Activated naive CD8-positive, alpha-beta T cell treated with anti-CD3 and anti-CD28 coated beads for 36 hours (primary cell): ENCODE measurements around the gene TRAF2. TPM values are rescaled to one million over a fixed set of nuclear protein-coding genes. Genes with fewer than 3 reads are reported as not detected.

Experiments used
- DNase-seq: peaks from one replicate; pipeline ENCODE4 v3.0.0; 2021
- H3K27ac Mint-ChIP-seq: one replicate; pipeline ENCODE4 v1.8.0; 2022; ENCODE audit warnings: mild to moderate bottlenecking, moderate library complexity, mixed read lengths
- H3K27me3 Mint-ChIP-seq: one replicate; pipeline ENCODE4 v1.8.0; 2022; ENCODE audit warnings: mild to moderate bottlenecking, mixed read lengths
- H3K36me3 Mint-ChIP-seq: one replicate; pipeline ENCODE4 v1.8.0; 2021; ENCODE audit warnings: mild to moderate bottlenecking, mixed read lengths
- H3K4me1 Mint-ChIP-seq: one replicate; pipeline ENCODE4 v1.8.0; 2021; ENCODE audit warnings: mixed read lengths
- H3K4me3 Mint-ChIP-seq: one replicate; pipeline ENCODE4 v1.8.0; 2022; ENCODE audit warnings: mild to moderate bottlenecking, moderate library complexity, mixed read lengths
- H3K9me3 Mint-ChIP-seq: one replicate; pipeline ENCODE4 v1.8.0; 2022; ENCODE audit warnings: mixed read lengths
- total RNA-seq, 2 experiments: library from RNA; stranded (reverse); gene quantifications; one replicate each; pipeline ENCODE4 v1.2.3, GENCODE V29; 2021

TRAF2 gene
- total RNA-seq, 2 experiments from 2014 or later: 38.8 to 45.8 TPM

DNA sequence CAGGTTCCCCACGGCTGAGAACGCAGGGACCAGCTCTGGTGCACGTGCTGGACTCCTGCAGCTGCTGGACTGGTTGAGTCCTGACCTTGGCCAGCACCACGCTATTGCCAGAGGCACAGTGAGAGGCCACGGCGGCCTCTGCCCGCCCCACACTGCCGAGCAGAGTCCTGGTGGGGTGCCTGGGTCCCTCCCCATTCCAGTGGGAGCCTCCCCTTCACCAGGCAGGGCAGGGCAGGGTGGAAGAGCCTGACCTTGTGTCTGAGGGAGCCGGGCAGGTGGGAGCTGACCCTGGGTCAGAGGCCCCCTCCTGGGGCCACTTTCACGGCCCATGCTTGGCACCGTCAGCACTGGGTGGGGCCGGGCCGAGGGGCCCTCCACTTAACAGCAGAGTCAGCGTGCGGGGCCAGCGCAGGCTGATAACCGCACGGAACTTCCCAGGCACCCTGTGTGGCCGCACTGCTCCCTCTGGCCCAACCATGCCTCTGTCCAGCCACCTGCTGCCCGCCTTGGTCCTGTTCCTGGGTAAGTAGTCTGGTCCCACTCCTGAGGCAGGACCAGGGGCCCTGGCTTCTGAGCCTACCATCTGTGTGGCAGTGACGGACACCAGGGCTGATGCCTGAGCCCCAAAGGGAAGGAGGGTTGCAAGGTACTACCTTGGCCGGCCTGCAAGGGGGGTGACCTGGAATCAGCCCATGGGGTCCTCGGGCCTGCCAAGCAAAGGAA lies 34.2 kb upstream of the TRAF2 start, which contains the start of gene MAMDC4:
Gene MAMDC4 (plus strand): TSS at position 406 of the 723 bp plus-strand sequence. CDS start 71 bp downstream, at position 477.
- Mint-ChIP-seq H3K36me3 (peaks cover 7% of the 10 kb centered on the region), H3K9me3 (no peaks in the 10 kb centered on the region), H3K4me3 (no peak within 1 kb of the TSS), H3K27me3 (peaks cover 14% of the 10 kb centered on the region), H3K27ac (no peak within 1 kb of the TSS), H3K4me1 (peaks cover 9% of the 10 kb centered on the region)
- no peak for DNase-seq

DNA sequence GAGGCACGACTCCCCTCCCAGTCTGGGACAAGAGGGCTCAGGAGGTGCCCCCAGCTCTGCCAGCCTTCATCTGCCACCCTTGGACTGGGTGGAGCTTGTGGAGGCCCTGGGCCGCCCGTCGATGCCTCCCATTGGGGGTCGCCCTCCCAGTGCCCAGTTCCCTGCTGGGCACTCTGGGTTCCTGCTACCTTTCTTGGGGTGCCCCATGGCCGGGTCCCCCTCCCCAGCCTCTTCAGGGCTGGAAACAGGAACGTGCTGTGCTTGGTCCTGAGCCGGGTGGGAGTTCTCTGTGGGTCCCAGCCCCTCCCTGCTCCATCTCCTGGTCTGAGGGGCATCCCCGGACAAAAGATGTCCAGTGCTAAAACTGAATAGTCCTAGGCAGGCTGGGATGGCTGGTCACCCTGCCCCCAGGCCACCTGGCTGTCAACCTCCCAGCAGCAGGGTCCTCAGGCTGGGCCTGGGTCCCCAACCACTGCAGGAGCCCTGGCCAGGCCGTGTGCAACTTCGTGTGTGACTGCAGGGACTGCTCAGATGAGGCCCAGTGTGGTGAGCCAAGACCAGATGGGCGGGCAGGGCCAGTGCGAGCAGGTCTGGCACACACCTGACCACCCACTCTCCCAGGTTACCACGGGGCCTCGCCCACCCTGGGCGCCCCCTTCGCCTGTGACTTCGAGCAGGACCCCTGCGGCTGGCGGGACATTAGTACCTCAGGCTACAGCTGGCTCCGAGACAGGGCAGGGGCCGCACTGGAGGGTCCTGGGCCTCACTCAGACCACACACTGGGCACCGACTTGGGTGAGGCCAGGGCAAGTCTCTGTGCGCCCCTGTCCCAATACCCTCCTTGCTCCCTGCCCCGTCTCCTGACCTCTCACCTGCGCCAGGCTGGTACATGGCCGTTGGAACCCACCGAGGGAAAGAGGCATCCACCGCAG lies 33.4 kb upstream of the TRAF2 start:
- peaks cover 7% of the 10 kb centered on the region for H3K36me3 Mint-ChIP-seq
- no peaks in the 10 kb centered on the region for H3K9me3 Mint-ChIP-seq
- no peak overlapping the region for H3K4me3 Mint-ChIP-seq
- no peak overlapping the region for H3K27ac Mint-ChIP-seq
- peaks cover 6% of the 10 kb centered on the region for H3K27me3 Mint-ChIP-seq
- H3K4me1 Mint-ChIP-seq: peaks cover 6% of the 10 kb centered on the region
- no peak for DNase-seq

DNA sequence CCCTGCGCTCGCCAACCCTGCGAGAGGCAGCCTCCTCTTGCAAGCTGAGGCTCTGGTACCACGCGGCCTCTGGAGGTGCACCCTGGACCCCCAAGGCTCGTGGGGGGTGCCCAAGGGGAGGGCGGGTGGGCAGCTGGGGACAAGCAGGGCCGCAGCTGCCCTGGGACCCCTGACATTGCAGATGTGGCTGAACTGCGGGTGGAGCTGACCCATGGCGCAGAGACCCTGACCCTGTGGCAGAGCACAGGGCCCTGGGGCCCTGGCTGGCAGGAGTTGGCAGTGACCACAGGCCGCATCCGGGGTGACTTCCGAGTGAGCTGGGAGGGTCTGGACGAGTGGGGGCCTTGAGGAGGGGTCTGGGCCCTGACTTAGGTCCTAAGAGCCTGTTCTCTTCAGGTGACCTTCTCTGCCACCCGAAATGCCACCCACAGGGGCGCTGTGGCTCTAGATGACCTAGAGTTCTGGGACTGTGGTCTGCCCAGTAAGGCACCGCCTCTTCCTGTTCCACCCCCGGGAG lies 32.7 kb upstream of the TRAF2 start:
- Mint-ChIP-seq H3K4me1 (peaks cover 5% of the 10 kb centered on the region), H3K4me3 (no peak overlapping the region), H3K9me3 (no peaks in the 10 kb centered on the region), H3K36me3 (peaks cover 7% of the 10 kb centered on the region), H3K27me3 (peaks cover 4% of the 10 kb centered on the region), H3K27ac (no peak overlapping the region)
- DNase-seq: no peak

DNA sequence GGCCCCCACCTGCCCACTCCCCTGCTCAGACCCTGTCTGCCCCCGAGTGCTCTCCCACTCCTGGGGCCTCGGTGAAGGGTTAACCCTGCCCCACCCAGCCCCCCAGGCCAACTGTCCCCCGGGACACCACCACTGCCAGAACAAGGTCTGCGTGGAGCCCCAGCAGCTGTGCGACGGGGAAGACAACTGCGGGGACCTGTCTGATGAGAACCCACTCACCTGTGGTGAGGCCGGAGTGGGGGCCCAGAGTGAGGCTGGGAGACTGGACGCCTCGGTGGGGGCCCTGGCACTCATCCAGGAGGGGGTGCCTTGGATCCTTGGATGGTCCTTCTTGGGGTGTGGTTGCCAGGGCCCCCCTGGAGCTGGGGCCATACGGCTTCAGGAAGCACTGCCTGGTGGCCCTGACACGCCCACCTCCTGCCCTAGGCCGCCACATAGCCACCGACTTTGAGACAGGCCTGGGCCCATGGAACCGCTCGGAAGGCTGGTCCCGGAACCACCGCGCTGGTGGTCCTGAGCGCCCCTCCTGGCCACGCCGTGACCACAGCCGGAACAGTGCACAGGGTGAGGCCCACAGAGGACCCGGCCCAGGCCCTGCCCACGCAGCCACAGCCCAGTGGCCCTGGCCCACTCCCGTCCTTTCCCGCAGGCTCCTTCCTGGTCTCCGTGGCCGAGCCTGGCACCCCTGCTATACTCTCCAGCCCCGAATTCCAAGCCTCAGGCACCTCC lies 32.0 kb upstream of the TRAF2 start:
- DNase-seq: no peak
- Mint-ChIP-seq H3K9me3 (no peaks in the 10 kb centered on the region), H3K4me1 (peaks cover 5% of the 10 kb centered on the region), H3K27ac (no peak overlapping the region), H3K27me3 (peaks cover under 1% of the 10 kb centered on the region), H3K4me3 (no peak overlapping the region), H3K36me3 (peaks cover 7% of the 10 kb centered on the region)

DNA sequence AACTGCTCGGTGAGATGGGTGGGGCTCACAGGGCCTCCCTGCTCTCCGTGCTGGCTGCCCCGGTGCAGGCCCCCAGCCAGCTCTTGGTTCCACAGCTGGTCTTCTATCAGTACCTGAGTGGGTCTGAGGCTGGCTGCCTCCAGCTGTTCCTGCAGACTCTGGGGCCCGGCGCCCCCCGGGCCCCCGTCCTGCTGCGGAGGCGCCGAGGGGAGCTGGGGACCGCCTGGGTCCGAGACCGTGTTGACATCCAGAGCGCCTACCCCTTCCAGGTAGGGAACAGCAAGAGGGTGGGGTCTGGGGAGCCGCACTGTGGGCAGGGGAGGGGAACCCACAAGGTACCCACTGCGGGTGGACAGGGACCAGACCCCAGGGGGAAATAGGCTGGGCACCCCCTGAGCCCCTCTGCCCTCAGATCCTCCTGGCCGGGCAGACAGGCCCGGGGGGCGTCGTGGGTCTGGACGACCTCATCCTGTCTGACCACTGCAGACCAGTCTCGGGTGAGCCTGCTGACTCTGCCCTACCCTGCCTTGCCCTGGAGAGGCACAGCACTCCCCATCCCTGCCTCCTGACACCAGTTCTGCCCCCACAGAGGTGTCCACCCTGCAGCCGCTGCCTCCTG lies 31.4 kb upstream of the TRAF2 start:
- Mint-ChIP-seq H3K27ac (no peak overlapping the region), H3K36me3 (peaks cover 7% of the 10 kb centered on the region), H3K4me3 (no peak overlapping the region), H3K9me3 (no peaks in the 10 kb centered on the region), H3K4me1 (peaks cover 2% of the 10 kb centered on the region), H3K27me3 (no peaks in the 10 kb centered on the region)
- no peak for DNase-seq

DNA sequence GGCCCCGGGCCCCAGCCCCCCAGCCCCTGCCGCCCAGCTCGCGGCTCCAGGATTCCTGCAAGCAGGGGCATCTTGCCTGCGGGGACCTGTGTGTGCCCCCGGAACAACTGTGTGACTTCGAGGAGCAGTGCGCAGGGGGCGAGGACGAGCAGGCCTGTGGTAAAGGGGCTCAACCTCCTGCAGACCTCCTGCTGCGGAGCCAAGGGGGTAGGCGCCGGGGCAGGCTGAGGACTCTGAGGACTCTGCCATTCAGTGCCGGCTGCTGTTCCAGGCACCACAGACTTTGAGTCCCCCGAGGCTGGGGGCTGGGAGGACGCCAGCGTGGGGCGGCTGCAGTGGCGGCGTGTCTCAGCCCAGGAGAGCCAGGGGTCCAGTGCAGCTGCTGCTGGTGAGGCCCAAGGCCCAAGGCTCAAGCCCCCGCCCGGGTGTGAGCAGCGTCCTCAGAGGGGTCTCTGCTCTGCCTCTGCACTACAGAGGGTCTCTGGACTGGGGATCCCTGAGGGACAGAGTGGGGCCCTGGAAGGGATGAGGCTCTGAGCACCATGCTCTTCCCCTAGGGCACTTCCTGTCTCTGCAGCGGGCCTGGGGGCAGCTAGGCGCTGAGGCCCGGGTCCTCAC lies 30.7 kb upstream of the TRAF2 start:
- peaks cover 2% of the 10 kb centered on the region for H3K36me3 Mint-ChIP-seq

DNA sequence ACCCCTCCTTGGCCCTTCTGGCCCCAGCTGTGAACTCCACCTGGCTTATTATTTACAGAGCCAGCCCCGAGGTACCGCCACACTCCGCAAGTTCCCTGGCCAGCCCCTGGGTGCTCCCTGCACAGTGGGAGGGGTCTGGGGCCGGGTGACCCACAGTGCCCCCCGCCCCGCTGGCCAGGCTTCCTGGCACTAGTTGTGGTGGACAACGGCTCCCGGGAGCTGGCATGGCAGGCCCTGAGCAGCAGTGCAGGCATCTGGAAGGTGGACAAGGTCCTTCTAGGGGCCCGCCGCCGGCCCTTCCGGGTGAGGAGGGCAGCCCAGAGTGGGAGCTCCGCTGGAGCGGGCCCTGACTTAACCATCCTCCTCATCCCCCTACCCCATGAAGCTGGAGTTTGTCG lies 30.2 kb upstream of the TRAF2 start:
- Mint-ChIP-seq H3K36me3 (no peaks in the 10 kb centered on the region), H3K4me3 (no peak overlapping the region), H3K27me3 (no peaks in the 10 kb centered on the region), H3K4me1 (no peaks in the 10 kb centered on the region), H3K27ac (no peak overlapping the region), H3K9me3 (no peaks in the 10 kb centered on the region)
- DNase-seq: no peak

More for the DNA sequence above, 30.7 kb upstream of the TRAF2 start:
- H3K9me3 Mint-ChIP-seq: no peaks in the 10 kb centered on the region
- H3K27me3 Mint-ChIP-seq: no peaks in the 10 kb centered on the region
- no peak overlapping the region for H3K27ac Mint-ChIP-seq
- H3K4me1 Mint-ChIP-seq: no peaks in the 10 kb centered on the region
- no peak overlapping the region for H3K4me3 Mint-ChIP-seq
- no peak for DNase-seq

DNA sequence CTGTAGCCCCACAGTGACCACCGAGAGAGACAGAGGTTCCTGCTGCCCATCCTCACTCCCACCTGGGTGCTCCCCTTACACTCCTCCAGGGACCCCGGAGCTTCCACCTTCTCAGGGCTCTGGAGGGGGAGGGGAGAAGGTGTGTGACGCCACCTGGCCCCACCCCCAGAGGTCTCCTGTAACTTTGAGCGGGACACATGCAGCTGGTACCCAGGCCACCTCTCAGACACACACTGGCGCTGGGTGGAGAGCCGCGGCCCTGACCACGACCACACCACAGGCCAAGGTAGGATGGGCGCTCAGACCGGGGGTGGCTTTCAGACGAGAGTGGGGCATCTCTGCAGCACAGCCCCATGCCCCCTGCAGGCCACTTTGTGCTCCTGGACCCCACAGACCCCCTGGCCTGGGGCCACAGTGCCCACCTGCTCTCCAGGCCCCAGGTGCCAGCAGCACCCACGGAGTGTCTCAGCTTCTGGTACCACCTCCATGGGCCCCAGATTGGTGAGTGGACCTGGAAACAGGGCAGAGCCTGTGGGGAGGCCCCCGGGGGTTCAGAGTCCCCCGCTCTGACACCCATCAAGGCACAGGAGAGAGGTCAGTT lies 29.7 kb upstream of the TRAF2 start:
- no peaks in the 10 kb centered on the region for H3K9me3 Mint-ChIP-seq
- H3K27ac Mint-ChIP-seq: no peak overlapping the region
- no peaks in the 10 kb centered on the region for H3K36me3 Mint-ChIP-seq
- no peaks in the 10 kb centered on the region for H3K27me3 Mint-ChIP-seq
- DNase-seq: no peak
- H3K4me1 Mint-ChIP-seq: no peaks in the 10 kb centered on the region
- H3K4me3 Mint-ChIP-seq: no peak overlapping the region

DNA sequence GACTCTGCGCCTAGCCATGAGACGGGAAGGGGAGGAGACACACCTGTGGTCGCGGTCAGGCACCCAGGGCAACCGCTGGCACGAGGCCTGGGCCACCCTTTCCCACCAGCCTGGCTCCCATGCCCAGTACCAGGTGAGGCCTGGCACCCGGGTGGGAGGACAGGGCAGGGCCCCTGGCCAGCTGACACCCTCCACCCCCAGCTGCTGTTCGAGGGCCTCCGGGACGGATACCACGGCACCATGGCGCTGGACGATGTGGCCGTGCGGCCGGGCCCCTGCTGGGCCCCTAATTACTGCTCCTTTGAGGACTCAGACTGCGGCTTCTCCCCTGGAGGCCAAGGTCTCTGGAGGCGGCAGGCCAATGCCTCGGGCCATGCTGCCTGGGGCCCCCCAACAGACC lies 29.1 kb upstream of the TRAF2 start:
- Mint-ChIP-seq H3K4me3 (no peak overlapping the region), H3K36me3 (no peaks in the 10 kb centered on the region), H3K27ac (no peak overlapping the region), H3K9me3 (no peaks in the 10 kb centered on the region), H3K4me1 (no peaks in the 10 kb centered on the region), H3K27me3 (no peaks in the 10 kb centered on the region)
- DNase-seq: no peak

DNA sequence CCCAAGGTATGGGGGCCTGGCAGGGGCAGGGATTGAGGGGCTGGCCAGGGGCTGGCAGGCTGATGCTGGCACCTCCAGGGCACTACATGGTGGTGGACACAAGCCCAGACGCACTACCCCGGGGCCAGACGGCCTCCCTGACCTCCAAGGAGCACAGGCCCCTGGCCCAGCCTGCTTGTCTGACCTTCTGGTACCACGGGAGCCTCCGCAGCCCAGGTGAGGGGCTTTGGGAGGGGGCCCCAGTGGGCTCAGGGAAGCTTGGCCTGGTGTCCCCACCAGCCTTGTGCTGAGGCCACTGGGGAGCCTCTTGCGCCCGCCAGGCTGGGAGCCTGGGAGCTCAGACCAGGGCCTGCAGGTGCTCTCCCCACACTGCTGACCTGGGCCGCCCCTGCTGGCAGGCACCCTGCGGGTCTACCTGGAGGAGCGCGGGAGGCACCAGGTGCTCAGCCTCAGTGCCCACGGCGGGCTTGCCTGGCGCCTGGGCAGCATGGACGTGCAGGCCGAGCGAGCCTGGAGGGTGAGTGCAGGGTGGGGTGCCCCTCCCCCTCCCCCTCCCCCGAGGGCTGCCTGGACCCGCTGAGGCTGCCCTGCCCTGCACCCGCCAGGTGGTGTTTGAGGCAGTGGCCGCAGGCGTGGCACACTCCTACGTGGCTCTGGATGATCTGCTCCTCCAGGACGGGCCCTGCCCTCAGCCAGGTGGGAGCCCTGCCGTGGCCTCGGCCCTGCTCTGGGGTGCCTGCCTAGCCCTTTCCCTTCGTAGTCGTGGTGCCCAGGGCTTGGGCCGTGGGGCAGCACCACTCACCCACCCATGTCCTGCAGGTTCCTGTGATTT lies 28.5 kb upstream of the TRAF2 start:
- Mint-ChIP-seq H3K4me1 (no peaks in the 10 kb centered on the region), H3K27ac (no peak overlapping the region), H3K9me3 (no peaks in the 10 kb centered on the region), H3K4me3 (no peak overlapping the region), H3K36me3 (no peaks in the 10 kb centered on the region), H3K27me3 (no peaks in the 10 kb centered on the region)
- DNase-seq: no peak

DNA sequence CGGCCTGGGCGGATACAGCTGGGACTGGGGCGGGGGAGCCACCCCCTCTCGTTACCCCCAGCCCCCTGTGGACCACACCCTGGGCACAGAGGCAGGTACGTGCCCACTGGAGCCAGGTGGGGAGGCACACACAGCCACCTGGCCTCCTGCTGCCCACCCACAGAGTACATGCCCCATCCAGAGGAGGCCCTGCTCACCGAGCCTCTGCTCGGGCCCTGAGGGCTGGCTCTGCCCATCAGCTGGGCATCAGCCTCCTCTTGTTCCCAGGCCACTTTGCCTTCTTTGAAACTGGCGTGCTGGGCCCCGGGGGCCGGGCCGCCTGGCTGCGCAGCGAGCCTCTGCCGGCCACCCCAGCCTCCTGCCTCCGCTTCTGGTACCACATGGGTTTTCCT lies 27.9 kb upstream of the TRAF2 start:
- Mint-ChIP-seq H3K9me3 (no peaks in the 10 kb centered on the region), H3K4me1 (peaks cover 2% of the 10 kb centered on the region), H3K27me3 (no peaks in the 10 kb centered on the region), H3K36me3 (no peaks in the 10 kb centered on the region), H3K27ac (no peak overlapping the region), H3K4me3 (no peak overlapping the region)
- DNase-seq: no peak

DNA sequence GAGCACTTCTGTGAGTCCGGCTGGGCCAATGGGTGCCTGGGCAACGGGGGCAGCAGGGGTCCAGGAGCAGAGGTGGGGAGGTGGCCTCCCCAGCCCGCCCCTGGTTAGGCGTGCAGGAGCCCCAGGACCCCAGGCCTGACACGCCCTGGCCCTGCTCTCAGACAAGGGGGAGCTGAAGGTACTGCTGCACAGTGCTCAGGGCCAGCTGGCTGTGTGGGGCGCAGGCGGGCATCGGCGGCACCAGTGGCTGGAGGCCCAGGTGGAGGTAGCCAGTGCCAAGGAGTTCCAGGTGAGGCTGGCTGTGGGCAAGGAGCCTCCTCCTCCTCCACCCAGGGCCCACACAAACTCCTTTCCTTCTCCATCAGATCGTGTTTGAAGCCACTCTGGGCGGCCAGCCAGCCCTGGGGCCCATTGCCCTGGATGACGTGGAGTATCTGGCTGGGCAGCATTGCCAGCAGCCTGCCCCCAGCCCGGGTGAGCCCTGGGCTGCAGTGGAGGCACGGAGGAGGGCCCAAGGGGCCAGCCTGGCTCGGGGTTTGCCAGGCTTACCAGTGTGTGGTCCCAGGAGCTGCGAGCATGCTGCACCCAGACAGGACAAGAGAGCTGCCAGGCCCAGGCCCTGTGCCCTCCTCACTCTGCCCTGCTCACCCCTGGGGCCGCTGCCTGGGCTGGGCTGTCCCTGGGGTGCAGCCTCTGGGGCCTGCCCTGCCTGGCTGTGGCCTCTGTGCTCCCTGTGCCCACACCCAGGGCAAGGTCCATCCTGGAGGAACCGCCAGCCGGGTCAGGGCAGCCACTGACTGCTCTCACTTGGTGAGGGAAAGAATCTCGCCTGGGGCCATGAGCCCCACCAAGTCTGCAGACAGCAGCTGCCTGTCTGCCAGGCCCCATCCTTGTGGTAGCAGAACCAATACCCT lies 27.2 kb upstream of the TRAF2 start:
- DNase-seq: no peak
- peaks cover 4% of the 10 kb centered on the region for H3K36me3 Mint-ChIP-seq
- peaks cover 6% of the 10 kb centered on the region for H3K4me1 Mint-ChIP-seq
- no peak overlapping the region for H3K4me3 Mint-ChIP-seq
- no peaks in the 10 kb centered on the region for H3K27me3 Mint-ChIP-seq
- no peak overlapping the region for H3K27ac Mint-ChIP-seq
- no peaks in the 10 kb centered on the region for H3K9me3 Mint-ChIP-seq
